GM18858 (cell line): Measurements from ENCODE around the gene OR5C1.
"Not testable (repeated sequence)": the region's sequence is repeated elsewhere in the genome, so short reads cannot be mapped to it uniquely, and the experiment has no call there.

ENCODE experiments used
- ATAC-seq: cut with Tn5 transposase; IDR thresholded peaks from one replicate; pipeline ENCODE4 v1.9.1; 2021; ENCODE audit not compliant: unreplicated experiment

The OR5C1 gene

GRCh38 chr9:122788831-122789230 lies at the start of gene OR5C1:
Gene OR5C1, plus strand, starts transcription at chr9:122788933. Its CDS starts 0 bp downstream, at chr9:122788933.
- ATAC-seq, result no peak

- ATAC-seq, result no peak
Measured at GRCh38 chr9:122742003-122742402, 46.7 kb upstream of the OR5C1 start, which contains the start of gene OR1L6. Gene OR1L6, plus strand, starts transcription at chr9:122742303. Its CDS starts 7,545 bp downstream, at chr9:122749848.

GRCh38 chr9:122754825-122755224 lies 33.9 kb upstream of the OR5C1 start:
- ATAC-seq, result no peak

- ATAC-seq, result no peak
Measured at GRCh38 chr9:122767817-122768216, 20.9 kb upstream of the OR5C1 start.

- ATAC-seq, result no peak
Measured at GRCh38 chr9:122777052-122777451, 11.7 kb upstream of the OR5C1 start.

- no peak for ATAC-seq
Measured at GRCh38 chr9:122777935-122778627, 10.7 kb upstream of the OR5C1 start.

GRCh38 chr9:122779181-122779580 lies 9.6 kb upstream of the OR5C1 start:
- no peak for ATAC-seq

GRCh38 chr9:122780026-122780425 lies 8.7 kb upstream of the OR5C1 start:
- no peak for ATAC-seq

GRCh38 chr9:122781671-122782070 lies 7.1 kb upstream of the OR5C1 start:
- no peak for ATAC-seq

GRCh38 chr9:122785269-122785668 lies 3.5 kb upstream of the OR5C1 start:
- no peak for ATAC-seq

- ATAC-seq, result no peak
Measured at GRCh38 chr9:122786338-122786737, 2.4 kb upstream of the OR5C1 start.

GRCh38 chr9:122789256-122790046 lies 718 bp downstream of the OR5C1 start:
- ATAC-seq, result no peak

- ATAC-seq, result no peak
Measured at GRCh38 chr9:122791872-122792669, 3.3 kb downstream of the OR5C1 start.

GRCh38 chr9:122797316-122798063 lies 8.8 kb downstream of the OR5C1 start:
- no peak for ATAC-seq

GRCh38 chr9:122800066-122801060 lies 11.6 kb downstream of the OR5C1 start, which contains the start of gene OR1K1:
Gene OR1K1, plus strand, starts transcription at chr9:122800123. Its CDS starts 0 bp downstream, at chr9:122800123.
- no peak for ATAC-seq

GRCh38 chr9:122806661-122807060 lies 17.9 kb downstream of the OR5C1 start:
- no peak for ATAC-seq

- no peak for ATAC-seq
Measured at GRCh38 chr9:122807271-122807900, 18.7 kb downstream of the OR5C1 start.

GRCh38 chr9:122808141-122808540 lies 19.4 kb downstream of the OR5C1 start:
- ATAC-seq, result no peak

- ATAC-seq, result not testable (repeated sequence)
Measured at GRCh38 chr9:122809261-122809660, 20.5 kb downstream of the OR5C1 start.
